ENCODE measurements around the gene ADAMTS15.

ADAMTS15 gene

DNA sequence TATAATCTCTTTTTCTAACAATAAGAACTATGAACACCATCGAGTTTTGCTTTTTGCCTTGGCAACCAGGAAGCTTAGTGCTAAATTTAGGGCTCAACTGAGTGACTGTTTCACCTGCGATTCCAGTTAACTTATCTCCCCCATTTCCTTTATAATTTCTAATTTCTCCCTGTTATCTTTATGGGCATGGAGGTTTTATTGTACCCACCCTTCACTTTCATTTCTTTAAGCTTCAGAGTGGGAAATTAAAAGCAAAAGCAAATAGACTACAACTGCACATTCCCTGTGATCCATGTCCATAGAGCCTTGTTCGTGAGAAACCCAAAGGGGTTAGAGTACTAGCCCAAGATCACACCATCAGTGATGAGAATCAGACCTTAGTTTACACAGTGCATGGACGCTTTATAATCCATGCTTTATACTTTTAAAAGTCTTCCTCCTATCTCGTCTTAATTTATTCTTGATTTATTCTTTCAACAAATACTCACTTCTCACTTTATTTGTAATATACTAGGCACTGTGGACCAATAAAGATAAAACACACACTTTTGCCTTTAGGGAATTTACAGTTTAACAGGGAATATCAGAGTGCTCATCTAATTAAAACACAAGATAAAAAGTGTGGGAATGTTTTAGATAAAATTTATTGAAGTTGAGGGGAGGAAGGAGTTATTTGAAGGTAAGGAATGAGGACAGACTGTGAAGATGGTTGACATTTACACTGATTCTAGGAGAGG lies 40.6 kb downstream of the ADAMTS15 start (continued):
- TF ChIP-seq ZNF221 (tag by site-specific recombination; IDR thresholded peaks at IDR 0.05; ENCODE audit: borderline replicate concordance) (no peak), ZNF555 (tag by site-specific recombination; conservative IDR thresholded peaks at IDR 0.05) (no peak), ZNF248 (tag by site-specific recombination; IDR thresholded peaks at IDR 0.05) (no peak), WT1 (tag by site-specific recombination; IDR thresholded peaks at IDR 0.05) (no peak), ZNF19 (tag by site-specific recombination; IDR thresholded peaks at IDR 0.05; ENCODE audit: low read depth) (no peak), KLF7 (tag by site-specific recombination; IDR thresholded peaks at IDR 0.05; ENCODE audit: borderline replicate concordance) (no peak)
- TF ChIP-seq, protein P1, sequence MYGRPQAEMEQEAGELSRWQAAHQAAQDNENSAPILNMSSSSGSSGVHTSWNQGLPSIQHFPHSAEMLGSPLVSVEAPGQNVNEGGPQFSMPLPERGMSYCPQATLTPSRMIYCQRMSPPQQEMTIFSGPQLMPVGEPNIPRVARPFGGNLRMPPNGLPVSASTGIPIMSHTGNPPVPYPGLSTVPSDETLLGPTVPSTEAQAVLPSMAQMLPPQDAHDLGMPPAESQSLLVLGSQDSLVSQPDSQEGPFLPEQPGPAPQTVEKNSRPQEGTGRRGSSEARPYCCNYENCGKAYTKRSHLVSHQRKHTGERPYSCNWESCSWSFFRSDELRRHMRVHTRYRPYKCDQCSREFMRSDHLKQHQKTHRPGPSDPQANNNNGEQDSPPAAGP (tag by site-specific recombination; IDR thresholded peaks at IDR 0.05) = no peak
- TF ChIP-seq, protein P2, sequence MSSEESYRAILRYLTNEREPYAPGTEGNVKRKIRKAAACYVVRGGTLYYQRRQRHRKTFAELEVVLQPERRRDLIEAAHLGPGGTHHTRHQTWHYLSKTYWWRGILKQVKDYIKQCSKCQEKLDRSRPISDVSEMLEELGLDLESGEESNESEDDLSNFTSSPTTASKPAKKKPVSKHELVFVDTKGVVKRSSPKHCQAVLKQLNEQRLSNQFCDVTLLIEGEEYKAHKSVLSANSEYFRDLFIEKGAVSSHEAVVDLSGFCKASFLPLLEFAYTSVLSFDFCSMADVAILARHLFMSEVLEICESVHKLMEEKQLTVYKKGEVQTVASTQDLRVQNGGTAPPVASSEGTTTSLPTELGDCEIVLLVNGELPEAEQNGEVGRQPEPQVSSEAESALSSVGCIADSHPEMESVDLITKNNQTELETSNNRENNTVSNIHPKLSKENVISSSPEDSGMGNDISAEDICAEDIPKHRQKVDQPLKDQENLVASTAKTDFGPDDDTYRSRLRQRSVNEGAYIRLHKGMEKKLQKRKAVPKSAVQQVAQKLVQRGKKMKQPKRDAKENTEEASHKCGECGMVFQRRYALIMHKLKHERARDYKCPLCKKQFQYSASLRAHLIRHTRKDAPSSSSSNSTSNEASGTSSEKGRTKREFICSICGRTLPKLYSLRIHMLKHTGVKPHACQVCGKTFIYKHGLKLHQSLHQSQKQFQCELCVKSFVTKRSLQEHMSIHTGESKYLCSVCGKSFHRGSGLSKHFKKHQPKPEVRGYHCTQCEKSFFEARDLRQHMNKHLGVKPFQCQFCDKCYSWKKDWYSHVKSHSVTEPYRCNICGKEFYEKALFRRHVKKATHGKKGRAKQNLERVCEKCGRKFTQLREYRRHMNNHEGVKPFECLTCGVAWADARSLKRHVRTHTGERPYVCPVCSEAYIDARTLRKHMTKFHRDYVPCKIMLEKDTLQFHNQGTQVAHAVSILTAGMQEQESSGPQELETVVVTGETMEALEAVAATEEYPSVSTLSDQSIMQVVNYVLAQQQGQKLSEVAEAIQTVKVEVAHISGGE (tag by site-specific recombination; conservative IDR thresholded peaks at IDR 0.05; ENCODE audit: low read depth) = no peak

DNA sequence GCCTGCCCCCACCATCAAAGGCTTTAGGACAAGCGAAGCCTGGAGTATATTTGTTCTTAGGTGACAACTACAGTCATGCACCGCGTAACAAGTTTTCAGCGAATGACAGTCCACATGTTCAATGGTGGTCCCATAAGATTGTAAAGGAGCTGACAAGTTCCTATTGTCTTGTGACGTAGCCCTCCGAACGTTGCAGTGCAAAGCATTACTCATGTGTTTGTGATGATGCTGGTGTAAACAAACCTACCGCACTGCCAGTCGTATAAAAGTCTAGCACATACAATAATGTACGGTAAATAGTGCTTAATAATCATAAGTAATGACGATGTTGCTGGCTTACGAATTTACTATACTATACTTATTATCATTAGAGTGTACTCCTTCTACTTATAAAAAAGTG lies 41.3 kb downstream of the ADAMTS15 start:
- Histone ChIP-seq H3K4me3 (ENCODE audit: low read depth, low read length) (no peak overlapping the region), H3K4me1 (ENCODE audit: control insufficient read depth, insufficient read depth, low read length) (no peaks in the 10 kb centered on the region), H3K27ac (ENCODE audit: extremely low read depth, low read depth, low read length) (no peak overlapping the region), H3K9me3 (ENCODE audit: control insufficient read depth, insufficient read depth, low read depth, low read length) (no peaks in the 10 kb centered on the region), H3K36me3 (ENCODE audit: control insufficient read depth in 2 of 2, insufficient read depth in 1 of 2, low read length in 2 of 2) (no peaks in the 10 kb centered on the region)
- POLR2A ChIA-PET = no interaction called here
- no peak for TF ChIP-seq ZNF561 (tag by site-specific recombination; IDR thresholded peaks at IDR 0.05; ENCODE audit: borderline replicate concordance)
- CTCF ChIA-PET = no interaction called here

DNA sequence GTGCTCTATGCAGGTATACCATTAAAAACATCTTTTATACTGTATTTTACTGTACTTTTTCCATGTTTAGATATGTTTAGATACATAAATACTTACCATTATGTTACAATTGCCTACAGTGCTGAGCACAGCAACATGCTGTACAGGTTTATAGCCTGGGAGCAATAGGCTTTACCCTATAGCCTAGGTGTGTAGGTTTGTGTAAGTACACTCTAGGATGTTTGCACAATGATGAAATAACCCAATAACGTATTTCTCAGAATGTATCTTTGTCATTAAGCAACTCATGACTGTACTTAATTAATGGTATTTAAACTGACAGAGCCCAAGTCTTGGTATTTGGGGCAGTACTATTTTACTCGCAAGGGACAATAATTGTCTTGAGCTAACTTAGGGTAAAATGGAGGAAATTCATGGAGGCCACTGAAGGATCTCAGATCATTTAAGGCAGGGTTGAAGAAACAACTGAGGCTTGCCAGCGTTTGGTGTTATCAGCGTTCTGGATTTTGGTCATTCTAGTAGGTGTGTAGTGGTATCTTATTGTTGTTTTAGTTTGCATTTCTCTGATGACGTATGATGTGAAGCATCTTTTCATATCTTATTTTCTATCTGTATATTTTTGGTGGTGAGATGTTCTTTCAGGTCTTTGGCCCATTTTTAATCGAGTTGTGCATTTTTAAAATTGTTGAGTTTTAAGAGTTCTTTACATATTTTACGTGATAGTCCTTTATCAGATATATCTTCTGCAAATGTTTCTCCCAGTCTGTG lies 42.4 kb downstream of the ADAMTS15 start:
- Histone ChIP-seq H3K4me1 (ENCODE audit: control insufficient read depth, insufficient read depth, low read length) (no peaks in the 10 kb centered on the region), H3K27ac (ENCODE audit: extremely low read depth, low read depth, low read length) (no peak overlapping the region), H3K4me3 (ENCODE audit: low read depth, low read length) (no peak overlapping the region), H3K36me3 (ENCODE audit: control insufficient read depth in 2 of 2, insufficient read depth in 1 of 2, low read length in 2 of 2) (no peaks in the 10 kb centered on the region), H3K9me3 (ENCODE audit: control insufficient read depth, insufficient read depth, low read depth, low read length) (no peaks in the 10 kb centered on the region)
- no peak for TF ChIP-seq ZNF132 (tag by site-specific recombination; IDR thresholded peaks at IDR 0.05; ENCODE audit: borderline replicate concordance)
- TF ChIP-seq, protein P3, sequence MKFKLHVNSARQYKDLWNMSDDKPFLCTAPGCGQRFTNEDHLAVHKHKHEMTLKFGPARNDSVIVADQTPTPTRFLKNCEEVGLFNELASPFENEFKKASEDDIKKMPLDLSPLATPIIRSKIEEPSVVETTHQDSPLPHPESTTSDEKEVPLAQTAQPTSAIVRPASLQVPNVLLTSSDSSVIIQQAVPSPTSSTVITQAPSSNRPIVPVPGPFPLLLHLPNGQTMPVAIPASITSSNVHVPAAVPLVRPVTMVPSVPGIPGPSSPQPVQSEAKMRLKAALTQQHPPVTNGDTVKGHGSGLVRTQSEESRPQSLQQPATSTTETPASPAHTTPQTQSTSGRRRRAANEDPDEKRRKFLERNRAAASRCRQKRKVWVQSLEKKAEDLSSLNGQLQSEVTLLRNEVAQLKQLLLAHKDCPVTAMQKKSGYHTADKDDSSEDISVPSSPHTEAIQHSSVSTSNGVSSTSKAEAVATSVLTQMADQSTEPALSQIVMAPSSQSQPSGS (tag by site-specific recombination; IDR thresholded peaks at IDR 0.05; ENCODE audit: low read depth) = no peak
- TF ChIP-seq, protein P4, sequence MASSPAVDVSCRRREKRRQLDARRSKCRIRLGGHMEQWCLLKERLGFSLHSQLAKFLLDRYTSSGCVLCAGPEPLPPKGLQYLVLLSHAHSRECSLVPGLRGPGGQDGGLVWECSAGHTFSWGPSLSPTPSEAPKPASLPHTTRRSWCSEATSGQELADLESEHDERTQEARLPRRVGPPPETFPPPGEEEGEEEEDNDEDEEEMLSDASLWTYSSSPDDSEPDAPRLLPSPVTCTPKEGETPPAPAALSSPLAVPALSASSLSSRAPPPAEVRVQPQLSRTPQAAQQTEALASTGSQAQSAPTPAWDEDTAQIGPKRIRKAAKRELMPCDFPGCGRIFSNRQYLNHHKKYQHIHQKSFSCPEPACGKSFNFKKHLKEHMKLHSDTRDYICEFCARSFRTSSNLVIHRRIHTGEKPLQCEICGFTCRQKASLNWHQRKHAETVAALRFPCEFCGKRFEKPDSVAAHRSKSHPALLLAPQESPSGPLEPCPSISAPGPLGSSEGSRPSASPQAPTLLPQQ (tag by site-specific recombination; IDR thresholded peaks at IDR 0.05) = no peak
- no peak for TF ChIP-seq MYNN (tag by site-specific recombination; IDR thresholded peaks at IDR 0.05; ENCODE audit: borderline replicate concordance)
- ChIA-PET CTCF (no interaction called here), POLR2A (interaction anchor here (0.6 kb wide), 1 partner anchor 39 kb away, joined by 4 read pairs; no protein-coding TSS in a partner anchor)

Measured in HEK293 (cell line).